ENCODE results near the gene FCN1.
"Not testable (repeated sequence)": the region's sequence is repeated elsewhere in the genome, so short reads cannot be mapped to it uniquely, and the experiment has no call there.

FCN1 gene

DNA sequence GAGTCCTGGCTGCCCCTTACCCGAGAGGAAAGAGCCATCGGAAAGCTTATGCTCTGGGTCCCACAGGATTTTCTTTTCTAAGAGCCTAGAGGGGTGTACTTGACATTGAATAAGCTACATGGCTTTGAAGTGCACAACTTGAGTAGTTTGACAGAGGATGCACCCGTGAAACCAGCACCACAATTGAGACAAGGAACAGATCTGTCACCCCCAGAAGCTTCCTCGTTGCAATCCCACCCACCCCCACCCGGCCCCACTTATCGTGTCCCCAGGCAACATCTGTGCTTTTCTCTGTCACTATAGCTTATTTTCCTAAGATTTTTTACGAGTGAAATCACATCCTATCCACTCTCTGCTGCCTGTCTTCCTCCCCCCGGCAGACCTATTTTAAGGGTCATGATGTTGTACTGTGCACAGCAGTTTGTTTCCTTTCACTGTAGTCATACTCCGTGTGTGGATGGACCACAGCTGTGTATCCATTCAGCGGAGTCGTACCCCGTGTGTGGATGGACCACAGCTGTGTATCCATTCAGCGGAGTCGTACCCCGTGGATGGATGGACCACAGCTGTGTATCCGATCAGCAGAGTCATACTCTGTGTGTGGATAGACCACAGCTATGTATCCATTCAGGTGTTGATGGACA, 45.9 kb downstream of the FCN1 start:
- no peak for DNase-seq (ENCODE audit: low read depth)

DNA sequence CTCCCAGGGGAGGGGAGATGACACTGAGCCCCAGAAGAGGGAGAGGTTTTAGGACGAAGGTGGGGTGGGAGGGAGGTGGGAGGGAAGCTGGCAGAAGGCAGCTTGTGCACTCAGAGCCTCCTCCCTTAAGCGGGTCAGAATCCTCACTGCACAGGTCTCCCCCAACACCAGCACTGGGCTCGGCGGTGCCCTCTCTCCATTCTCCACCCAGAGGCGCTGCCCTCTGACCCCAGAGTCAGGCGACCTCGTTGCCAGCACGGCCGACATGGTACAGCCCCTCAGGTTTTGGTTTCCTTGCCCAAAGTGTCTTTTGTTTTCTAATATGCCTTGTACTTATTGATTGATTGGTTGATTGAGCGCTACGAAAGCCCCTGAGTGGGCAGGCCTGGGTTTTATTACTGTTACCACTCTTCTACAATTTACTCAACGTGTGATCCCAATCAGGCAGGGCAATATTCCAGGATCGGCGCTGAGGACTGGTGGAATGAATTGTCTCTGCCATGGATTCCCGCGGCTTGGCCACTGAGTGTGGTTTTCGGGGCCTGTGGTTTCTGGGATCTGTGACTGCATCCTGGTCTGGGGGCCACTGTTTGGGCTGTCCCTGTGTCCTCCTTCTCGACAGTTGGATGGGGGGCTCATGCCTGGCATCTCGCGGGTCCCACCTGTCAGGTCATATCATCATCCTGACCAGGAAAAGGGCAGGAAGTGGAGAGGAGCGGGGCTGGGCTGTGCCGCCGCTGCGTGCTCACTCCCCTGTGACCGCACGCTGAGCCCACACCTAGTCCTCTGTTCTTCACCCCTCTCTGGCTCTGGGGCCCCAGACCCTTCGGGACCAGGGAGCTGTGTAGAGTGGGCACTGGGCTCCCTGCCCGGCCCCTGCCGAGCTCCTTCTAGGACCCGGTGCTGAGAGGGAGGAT, 46.7 kb downstream of the FCN1 start:
- no peak for DNase-seq (ENCODE audit: low read depth)

DNA sequence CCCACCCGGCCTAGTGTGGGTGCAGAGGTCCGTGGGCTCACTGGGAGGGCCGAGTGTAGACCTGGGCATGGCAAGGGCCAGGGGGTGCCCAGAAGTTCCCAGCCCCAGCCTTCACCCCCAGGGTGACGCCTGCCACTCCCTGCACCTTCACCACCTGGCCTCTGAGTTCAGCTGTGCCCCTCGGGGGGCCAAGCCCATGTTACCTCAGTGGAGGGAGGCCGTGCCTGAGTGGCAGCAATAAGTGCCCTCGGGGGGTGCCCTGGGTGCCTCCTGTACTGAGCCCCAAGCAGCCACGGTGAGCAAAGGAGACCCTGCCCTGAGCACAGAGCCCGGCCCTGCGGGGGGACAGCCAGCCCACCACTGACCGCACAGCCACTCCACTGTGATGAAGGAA, 47.4 kb downstream of the FCN1 start:
- DNase-seq (ENCODE audit: low read depth): no peak

DNA sequence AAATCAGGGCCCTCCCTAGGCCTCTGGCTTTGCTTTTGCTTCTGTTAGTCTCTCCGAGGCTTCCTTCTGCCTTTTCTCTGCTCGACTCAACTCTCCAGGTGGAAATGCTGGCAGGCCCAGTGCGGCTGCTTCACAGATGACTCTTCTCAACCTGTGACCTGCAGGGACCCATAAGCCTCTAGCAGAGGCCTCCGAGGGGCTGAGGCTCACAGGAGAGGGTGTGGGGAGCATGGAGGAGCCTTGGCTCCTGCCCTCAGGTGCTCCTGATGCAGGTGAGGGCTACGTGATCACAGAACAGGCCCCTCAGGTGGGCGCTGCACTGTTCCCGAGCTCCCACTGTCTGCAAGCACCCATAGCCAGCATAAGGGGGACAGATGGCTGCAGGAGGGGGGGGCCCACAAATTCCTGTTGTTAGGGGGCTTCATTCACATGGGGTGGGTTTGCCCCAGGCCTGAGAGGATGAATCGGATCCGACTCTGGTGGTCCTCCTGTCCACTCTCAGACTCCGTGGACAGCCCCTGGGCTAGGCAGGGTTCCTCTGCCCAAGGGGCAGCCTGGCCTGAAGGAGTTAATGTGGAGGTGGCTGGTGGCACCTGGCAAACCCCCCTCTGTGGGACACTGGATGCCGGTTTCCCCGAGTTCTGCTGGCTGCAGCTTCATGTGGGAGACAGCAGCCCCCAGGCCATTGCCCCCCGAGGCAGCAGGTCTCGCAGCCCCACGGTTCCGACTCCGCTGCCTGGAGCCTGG, 48.0 kb downstream of the FCN1 start:
- DNase-seq (ENCODE audit: low read depth): no peak

DNA sequence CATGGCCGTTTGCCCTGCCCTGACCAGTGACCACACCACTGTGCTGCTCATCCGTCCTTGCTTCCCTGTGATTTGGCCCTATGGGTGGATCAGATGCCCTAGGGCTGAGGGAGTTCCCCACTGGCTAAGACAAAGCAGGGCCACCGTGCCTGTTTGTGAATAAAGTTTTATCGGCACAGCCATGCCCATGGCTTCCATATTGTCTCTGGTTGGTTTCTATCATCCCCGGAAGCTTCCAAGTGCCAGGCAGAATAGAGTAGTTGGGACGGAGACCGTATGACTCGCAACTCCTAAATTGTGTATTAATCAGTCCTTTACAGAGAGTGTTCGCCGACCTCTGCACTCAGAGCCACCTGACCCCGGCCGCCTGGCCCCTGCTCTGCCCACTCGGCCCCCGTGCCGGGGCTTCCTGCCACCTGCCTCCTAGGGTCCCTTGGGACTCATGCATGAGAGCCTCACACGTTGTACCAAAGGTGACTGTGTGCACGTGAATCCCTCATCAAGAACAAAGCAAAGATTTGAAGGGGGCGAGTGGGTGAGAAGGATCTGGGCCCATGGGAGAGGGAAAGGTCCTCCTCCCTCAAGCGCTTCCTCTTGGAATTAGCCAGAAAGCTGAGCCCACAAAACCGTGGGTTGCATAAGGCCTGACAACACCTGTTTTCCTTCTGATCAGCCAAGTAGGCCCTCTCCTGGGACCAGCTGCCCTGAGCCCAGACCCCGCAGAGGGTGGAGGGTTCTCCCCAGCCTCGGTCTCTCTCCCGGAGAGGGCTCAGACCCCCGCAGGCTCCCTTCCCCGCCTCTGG, 48.8 kb downstream of the FCN1 start:
- DNase-seq (ENCODE audit: low read depth): no peak

DNA sequence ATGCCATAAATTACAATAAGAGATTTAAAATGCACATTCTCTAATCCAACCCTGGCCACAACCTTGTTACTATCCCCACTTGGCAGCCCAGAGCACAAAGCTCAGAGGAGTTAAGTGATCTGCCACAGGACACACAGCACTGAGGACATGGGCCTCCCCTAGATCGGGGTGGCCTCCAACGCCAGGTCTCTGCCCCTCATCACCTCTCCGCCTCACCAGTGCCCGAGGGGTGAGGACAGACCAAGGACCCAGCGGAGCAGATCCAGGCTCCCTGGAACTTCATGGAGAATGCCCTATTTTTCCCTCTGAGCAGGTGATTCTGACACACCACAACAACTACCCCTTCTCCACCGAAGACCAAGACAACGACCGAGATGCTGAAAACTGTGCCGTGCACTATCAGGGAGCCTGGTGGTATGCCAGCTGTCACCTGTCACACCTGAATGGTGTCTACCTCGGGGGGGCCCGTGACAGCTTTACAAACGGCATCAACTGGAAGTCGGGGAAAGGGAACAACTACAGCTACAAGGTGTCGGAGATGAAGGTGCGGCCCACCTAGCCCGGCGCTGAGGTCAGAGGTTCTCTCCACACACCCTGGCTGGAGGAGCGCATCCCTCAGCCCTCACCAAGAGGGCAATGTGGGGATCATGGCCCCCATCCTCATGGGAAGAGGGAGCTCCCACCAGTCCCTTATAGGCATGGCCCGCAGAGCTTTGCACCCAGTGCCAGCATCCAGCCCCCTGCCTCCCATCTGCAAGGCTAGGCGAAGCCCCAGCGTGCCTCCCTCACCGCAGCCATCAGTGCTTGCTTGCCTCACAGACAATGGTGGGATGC, 49.6 kb downstream of the FCN1 start:
- DNase-seq (ENCODE audit: low read depth): no peak

DNA sequence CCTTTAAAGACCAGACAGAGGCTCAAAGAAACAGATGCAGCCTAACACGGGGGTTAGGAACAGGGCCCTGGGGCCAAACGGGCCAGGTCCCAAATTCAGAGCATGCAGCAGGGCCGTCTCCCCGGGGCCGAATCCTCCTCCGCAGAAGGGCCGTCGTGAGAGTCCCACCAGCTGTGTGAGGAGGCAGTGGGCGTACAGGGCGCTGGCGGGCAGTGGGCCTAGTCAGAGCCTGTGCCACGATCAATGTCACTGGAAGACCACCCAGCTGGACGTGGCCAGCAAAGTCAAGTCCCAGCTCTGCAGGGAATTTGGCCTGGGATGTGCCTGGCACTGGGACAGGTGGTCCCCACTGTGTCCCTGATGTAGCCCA, 52.9 kb downstream of the FCN1 start:
- DNase-seq (ENCODE audit: low read depth): no peak

DNA sequence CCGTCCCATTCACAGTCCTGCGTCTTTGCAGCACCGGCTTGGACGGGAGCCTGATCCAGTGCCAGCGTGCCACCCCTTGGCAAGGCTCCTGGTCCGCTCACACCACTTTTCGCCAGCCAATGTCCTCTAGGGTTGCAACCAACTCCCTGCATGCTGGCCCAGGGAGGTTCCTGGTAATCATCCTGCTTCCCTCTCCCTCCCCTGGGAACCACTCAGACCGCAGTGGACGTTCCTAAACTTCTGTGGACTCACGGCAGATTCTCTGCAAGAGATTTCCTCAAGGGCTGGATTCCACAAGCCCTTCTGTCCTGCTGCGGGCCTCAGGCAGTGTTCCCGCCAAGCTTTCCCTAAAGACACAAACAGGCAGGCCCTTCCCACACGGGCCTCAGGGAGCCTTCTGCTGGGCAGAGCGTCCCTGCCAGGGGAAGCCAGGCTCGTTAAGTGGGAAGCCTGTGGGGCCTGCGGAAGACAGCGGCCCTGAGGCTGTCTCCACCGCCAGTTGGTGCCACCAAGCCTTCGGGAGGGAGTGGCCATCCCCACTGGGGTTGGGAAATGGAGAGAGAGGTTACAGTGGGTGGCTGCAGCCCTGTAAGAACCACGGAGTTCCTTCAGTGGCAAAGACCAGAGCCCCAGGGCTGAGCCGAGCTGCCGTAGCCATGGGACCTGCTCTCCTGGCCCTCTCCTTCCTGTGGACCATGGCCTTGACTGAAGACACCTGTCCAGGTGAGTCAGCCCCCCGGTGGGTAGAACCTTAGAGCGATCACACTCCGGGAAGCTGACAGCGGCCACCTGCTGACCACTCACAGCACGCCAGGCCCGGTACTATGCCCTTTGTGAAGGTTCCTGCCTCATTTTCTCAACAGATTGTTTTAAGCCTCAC, 53.5 kb downstream of the FCN1 start:
- DNase-seq (ENCODE audit: low read depth): no peak

DNA sequence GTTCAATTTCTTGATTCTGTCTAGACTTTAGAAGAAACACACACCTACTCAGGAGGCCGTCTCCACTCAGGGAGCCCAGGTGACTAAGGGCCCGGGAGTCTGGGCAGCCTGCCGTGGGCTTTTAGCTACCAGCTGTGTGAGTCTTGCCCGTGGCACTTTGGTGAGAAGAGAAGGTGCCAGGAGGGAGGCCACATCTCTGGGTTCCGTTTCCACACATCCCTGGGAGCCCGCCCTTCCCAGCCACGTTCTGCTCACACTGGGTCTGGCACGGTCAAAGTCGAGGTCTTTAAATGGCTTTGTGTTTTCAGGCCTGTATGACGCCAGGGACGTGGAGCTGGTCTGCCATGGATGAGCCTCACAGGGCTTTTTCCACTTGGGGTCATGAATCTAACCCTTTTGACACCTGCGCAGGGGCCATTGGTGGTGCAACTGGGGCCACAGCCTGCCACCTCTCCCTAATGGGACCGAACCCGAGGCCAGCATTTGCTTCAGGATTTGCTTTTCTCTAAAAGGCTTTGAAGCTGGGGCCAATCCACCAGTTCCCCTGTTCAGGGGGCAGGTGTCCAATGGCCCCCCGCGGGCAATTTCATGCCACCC, 54.3 kb downstream of the FCN1 start:
- no peak for DNase-seq (ENCODE audit: low read depth)

DNA sequence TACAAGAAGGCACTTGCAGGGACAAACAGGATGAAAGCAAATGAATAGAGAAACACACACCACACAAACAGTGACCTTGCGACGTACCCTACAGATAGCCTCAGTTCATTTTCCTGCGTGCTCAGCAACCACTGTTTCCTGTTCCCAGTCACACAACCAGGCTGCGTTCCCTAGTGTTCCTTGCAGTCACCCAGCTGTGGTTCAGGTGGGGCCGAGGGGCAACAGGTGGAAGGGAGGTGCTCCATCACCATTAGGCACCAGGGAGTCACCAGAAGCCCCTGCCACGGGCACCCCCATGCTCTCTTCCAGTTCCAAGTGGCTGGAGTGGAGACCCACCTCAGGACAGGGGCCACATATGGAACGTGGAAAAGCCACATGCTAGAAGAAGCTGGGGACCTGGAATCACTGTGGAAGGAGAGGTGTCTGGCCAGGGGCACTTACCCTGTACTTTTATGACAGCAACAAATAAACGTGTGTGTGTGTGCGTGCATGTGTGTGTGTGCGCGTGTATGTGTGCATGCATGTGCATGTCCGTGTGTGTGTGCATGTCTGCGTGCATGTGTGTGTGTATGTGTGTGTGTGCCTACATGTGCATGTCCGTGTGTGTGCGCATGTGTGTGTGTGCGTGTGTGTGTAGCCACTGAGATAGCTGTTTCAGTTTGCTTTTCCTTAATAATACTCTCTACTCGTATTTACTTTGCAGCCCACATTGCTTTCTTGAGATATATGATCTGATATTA, 55.9 kb downstream of the FCN1 start:
- no peak for DNase-seq (ENCODE audit: low read depth)

DNA sequence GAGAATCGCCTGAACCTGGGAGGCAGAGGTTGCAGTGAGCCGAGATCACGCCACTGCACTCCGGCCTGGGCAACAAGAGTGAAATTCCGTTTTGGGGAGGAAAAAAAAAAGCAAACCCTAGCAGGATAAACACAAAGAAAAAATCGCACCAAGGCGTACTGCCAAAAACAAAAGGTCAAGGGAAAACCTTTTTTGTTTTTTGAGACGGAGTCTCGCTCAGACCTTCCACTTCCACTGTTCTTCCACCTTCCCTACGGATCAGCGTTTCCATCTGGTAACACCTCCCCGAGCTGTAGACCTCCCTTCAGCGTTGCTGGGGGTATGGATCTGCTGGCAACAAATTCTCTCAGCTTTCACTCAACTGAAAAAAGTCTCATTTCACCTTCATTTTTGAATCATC, 57.2 kb downstream of the FCN1 start:
- DNase-seq (ENCODE audit: low read depth): no peak

DNA sequence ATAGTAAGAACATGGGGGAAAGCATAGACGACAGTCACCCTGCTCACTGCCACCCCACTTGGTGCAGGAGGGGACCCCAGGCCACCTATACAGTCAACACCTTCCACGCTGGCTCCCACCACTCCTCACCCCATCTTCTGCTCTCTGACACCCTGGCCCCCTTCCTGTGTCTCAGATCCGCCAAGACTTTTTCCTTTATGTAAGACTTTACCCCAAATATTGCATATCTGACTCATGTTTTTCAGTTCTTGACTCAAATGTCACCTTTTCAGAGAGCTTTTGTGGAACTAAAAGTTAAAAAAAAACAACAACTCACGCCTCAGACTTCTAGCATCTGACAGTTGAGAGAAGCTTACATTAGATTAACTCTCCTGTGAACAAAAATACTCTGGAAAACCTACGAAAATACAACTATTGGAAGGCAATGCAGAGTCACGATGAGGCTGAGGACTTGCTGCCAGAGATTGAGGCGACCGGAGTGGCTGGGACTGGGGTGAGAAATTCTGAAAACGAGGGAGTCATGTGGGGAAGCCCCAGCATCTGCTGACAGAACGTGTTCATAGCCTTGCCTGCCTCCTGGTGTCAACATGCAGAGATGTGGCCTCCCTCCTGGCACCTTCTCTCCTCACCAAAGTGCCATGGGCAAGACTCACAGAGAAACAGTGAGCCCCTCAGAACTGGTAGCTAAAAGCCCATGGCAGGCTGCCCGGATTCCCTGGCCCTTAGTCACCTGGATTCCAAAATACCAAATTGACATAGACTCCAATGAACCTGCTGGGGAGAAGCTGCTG, 59.5 kb downstream of the FCN1 start:
- no peak for DNase-seq (ENCODE audit: low read depth)

DNA sequence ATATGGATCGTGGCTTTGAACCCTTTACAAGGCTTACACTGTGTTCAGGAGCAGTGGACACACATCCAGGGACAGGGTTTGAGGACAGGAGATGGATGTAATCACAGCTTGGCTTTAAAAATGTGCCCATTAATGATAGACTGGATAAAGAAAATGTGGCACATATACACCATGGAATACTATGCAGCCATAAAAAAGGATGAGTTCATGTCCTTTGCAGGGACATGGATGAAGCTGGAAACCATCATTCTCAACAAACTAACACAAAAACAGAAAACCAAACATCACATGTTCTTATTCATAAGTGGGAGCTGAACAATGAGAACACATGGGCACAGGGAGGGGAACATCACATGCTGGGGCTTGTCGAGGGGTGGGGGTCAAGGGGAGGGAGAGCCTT, 60.3 kb downstream of the FCN1 start:
- DNase-seq (ENCODE audit: low read depth): not testable (repeated sequence)

DNA sequence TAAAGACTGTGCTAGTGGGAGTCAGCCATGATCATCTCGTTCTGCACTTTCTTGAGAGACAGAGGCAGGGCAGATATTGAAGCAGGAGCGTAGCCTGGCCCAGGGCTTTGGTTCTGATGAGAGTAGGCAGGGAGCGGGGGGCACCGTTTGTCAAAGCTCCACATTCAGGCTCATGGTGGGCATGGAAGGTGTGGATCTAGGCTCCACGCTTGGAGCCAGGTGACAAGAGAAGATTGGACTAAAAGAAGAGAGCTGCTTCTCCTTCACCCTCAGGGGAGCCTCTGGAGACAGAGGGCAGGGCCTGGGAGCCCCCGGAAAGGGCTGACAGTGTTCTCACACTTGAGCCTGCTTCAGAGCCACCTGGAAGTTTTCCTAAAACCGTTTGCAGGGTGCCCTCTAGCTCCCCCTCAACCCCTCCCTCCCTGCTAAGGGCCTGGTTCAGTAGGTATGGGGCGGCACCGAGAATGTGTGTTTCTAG, 61.8 kb downstream of the FCN1 start:
- no peak for DNase-seq (ENCODE audit: low read depth)
